OCI-LY1 (cell line): ENCODE results near the gene COPS3.

ENCODE experiments used
- EZH2 ChIP-seq: fragments of 200-600 bp; sonication (generic), shearing (Covaris generic); IDR thresholded peaks from 2 replicates; pipeline ENCODE4 v1.8.0; 2017; ENCODE audit warnings: borderline replicate concordance, mixed run types, mild to moderate bottlenecking, antibody characterized with exemption, low read length, moderate library complexity, mixed read lengths
- TF ChIP-seq, protein P1 (sequence below): fragments of 200-600 bp; sonication (generic), shearing (Covaris generic); IDR thresholded peaks from 2 replicates; pipeline ENCODE4 v1.5.1; 2017; ENCODE audit warnings: mild to moderate bottlenecking, antibody characterized with exemption, low read length, moderate library complexity, mixed read lengths

DNA sequence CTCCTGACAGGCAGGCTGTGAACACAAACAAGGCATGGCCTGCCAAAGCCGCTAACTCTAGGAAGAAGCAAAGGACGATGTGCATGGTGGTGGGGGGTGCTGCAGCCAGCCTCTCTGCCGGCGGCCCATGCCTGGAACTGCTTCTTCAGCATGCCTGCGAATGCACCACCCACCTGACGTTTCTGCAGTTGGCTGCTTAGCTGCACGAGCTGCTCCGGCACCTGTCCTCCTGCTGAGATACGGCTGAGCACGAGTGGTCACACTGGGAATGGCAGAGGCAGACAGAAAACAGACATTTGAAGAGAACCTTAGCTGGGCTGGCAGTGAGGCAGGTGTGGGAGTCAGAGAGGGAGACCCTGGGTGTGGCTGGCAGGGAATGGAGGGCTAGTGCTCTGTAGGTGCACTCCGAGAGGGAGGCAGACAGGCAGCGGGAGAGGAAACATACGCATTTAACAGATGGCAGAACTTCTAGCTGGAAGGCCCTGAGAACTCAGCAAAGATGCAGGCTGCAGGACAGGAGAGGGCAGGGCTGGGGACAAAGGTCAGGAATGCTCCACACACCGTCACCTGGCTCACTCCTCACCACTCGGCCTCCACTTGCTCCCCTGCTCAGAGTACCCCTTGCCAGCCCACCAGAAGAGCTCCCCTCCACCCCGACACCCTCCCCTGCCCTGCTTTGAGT is 49.3 kb downstream of the COPS3 start:
- TF ChIP-seq EZH2 = no peak
- TF ChIP-seq, protein P1, sequence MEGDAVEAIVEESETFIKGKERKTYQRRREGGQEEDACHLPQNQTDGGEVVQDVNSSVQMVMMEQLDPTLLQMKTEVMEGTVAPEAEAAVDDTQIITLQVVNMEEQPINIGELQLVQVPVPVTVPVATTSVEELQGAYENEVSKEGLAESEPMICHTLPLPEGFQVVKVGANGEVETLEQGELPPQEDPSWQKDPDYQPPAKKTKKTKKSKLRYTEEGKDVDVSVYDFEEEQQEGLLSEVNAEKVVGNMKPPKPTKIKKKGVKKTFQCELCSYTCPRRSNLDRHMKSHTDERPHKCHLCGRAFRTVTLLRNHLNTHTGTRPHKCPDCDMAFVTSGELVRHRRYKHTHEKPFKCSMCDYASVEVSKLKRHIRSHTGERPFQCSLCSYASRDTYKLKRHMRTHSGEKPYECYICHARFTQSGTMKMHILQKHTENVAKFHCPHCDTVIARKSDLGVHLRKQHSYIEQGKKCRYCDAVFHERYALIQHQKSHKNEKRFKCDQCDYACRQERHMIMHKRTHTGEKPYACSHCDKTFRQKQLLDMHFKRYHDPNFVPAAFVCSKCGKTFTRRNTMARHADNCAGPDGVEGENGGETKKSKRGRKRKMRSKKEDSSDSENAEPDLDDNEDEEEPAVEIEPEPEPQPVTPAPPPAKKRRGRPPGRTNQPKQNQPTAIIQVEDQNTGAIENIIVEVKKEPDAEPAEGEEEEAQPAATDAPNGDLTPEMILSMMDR = no peak
